Measurements from ENCODE around the gene ETV3. TPM values are rescaled to one million over a fixed set of nuclear protein-coding genes. Genes with fewer than 3 reads are reported as not detected.

The ETV3 gene
- total and polyA plus RNA-seq, 2 of the 4 experiments (the other 2 are of a cell fraction), result 6.4 to 14.7 TPM

DNA sequence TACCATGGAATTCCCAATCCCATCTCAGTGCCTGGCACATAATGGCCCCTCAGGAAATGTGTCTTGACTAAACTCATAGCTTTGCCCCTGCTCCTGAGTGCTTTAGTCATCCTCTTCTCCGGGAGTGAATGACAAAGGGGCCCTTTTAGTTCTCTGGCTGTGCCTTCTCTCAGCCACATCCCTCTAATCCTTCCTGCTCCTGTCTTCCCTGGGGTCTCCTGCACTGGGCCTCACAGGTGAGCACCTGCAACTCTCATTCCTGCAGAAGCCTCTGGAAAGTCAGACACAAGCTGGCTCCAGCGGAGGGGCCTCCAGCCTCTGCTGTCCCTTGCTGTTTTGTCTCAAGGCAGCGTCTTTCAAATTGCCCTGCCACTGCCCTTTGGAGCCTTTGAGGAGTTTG, 24.6 kb downstream of the ETV3 start:
- DNase-seq (no peak), ATAC-seq (ENCODE audit: low read depth) (no peak)
- H3K4me2 ChIP-seq (ENCODE audit: low read depth, low read length), result no peak overlapping the region
- H3K79me1 ChIP-seq (ENCODE audit: low read depth in 1 of 2, low read length in 2 of 2), result no peaks in the 10 kb centered on the region
- 0 out of 2 replicates have a peak, but pooled peaks cover 3% of the 10 kb centered on the region for H3K9me1 ChIP-seq (ENCODE audit: insufficient read depth, low read length)
- H3K4me3 ChIP-seq (ENCODE audit: insufficient read depth, low read depth, low read length), result no peak overlapping the region
- TF ChIP-seq MXI1 (IDR thresholded peaks at IDR 0.05; ENCODE audit: borderline replicate concordance, low read depth, low read length), result no peak
- TF ChIP-seq, protein P1, sequence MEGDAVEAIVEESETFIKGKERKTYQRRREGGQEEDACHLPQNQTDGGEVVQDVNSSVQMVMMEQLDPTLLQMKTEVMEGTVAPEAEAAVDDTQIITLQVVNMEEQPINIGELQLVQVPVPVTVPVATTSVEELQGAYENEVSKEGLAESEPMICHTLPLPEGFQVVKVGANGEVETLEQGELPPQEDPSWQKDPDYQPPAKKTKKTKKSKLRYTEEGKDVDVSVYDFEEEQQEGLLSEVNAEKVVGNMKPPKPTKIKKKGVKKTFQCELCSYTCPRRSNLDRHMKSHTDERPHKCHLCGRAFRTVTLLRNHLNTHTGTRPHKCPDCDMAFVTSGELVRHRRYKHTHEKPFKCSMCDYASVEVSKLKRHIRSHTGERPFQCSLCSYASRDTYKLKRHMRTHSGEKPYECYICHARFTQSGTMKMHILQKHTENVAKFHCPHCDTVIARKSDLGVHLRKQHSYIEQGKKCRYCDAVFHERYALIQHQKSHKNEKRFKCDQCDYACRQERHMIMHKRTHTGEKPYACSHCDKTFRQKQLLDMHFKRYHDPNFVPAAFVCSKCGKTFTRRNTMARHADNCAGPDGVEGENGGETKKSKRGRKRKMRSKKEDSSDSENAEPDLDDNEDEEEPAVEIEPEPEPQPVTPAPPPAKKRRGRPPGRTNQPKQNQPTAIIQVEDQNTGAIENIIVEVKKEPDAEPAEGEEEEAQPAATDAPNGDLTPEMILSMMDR (conservative IDR thresholded peaks at IDR 0.05; ENCODE audit: low read depth, low read length), result no peak
- TF ChIP-seq, protein P2, sequence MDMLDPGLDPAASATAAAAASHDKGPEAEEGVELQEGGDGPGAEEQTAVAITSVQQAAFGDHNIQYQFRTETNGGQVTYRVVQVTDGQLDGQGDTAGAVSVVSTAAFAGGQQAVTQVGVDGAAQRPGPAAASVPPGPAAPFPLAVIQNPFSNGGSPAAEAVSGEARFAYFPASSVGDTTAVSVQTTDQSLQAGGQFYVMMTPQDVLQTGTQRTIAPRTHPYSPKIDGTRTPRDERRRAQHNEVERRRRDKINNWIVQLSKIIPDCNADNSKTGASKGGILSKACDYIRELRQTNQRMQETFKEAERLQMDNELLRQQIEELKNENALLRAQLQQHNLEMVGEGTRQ (IDR thresholded peaks at IDR 0.05; ENCODE audit: low read depth, low read length), result no peak
- TF ChIP-seq BHLHE40 (IDR thresholded peaks at IDR 0.05; ENCODE audit: low read depth, low read length), result no peak
- TF ChIP-seq RCOR1 (IDR thresholded peaks at IDR 0.05; ENCODE audit: insufficient replicate concordance, low read length), result no peak
- TF ChIP-seq, protein P3, sequence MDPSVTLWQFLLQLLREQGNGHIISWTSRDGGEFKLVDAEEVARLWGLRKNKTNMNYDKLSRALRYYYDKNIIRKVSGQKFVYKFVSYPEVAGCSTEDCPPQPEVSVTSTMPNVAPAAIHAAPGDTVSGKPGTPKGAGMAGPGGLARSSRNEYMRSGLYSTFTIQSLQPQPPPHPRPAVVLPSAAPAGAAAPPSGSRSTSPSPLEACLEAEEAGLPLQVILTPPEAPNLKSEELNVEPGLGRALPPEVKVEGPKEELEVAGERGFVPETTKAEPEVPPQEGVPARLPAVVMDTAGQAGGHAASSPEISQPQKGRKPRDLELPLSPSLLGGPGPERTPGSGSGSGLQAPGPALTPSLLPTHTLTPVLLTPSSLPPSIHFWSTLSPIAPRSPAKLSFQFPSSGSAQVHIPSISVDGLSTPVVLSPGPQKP (IDR thresholded peaks at IDR 0.05; ENCODE audit: borderline replicate concordance, low read depth, low read length), result no peak
- TF ChIP-seq CEBPB (IDR thresholded peaks at IDR 0.05; ENCODE audit: low read depth, low read length), result no peak
- no peak for TF ChIP-seq MAFK (IDR thresholded peaks at IDR 0.05; ENCODE audit: low read depth, low read length)
- no peak for TF ChIP-seq SMC3 (IDR thresholded peaks at IDR 0.05; ENCODE audit: low read depth, low read length)
- TF ChIP-seq POLR2A (IDR thresholded peaks at IDR 0.05; ENCODE audit: low read depth, low read length), result no peak
- no peak for TF ChIP-seq MAZ (IDR thresholded peaks at IDR 0.05; ENCODE audit: borderline replicate concordance, low read depth, low read length)
- no peak for TF ChIP-seq NFE2L2 (IDR thresholded peaks at IDR 0.05; ENCODE audit: low read depth, low read length)
- no peak for TF ChIP-seq FOS (IDR thresholded peaks at IDR 0.05; ENCODE audit: low read depth, low read length)
- no peak for TF ChIP-seq RFX5 (IDR thresholded peaks at IDR 0.05; ENCODE audit: low read depth, low read length)
- peaks cover 16% of the 10 kb centered on the region for H3K27me3 ChIP-seq (ENCODE audit: control insufficient read depth, insufficient read depth, low read length)
- H3K4me1 ChIP-seq (ENCODE audit: control insufficient read depth, insufficient read depth, low read length), result no peaks in the 10 kb centered on the region
- ChIA-PET POLR2A (ENCODE audit: unreplicated experiment) (no interaction called here), CTCF (no interaction called here)
- no peak overlapping the region for H3K27ac ChIP-seq (ENCODE audit: insufficient read depth, low read length)
- dilution Hi-C loops (cut with HindIII; ENCODE audit: low sequenced_read_pairs, unreplicated experiment), result no loop called here
- H3K23ac ChIP-seq (ENCODE audit: low read depth, low read length), result no peak overlapping the region
- no peak overlapping the region for H3K14ac ChIP-seq (replicated peaks; ENCODE audit: low read depth, low read length)
- H2BK15ac ChIP-seq (ENCODE audit: low read depth, low read length), result no peak overlapping the region
- H4K5ac ChIP-seq (ENCODE audit: low read depth, low read length), result no peak overlapping the region
- H3K36me3 ChIP-seq (ENCODE audit: control insufficient read depth, insufficient read depth, low read length), result no peaks in the 10 kb centered on the region
- BruUV-seq (replicated peaks), result no TSS peak
- no peak overlapping the region for H2AFZ ChIP-seq (replicated peaks; ENCODE audit: low read length, poor library complexity)
- H4K8ac ChIP-seq (ENCODE audit: low read depth in 2 of 2, low read length in 2 of 2), result no peak overlapping the region
- no peak overlapping the region for H2BK20ac ChIP-seq (ENCODE audit: low read depth, low read length)
- no peak overlapping the region for H4K91ac ChIP-seq (ENCODE audit: insufficient read depth, low read depth, low read length)
- no peaks in the 10 kb centered on the region for H4K20me1 ChIP-seq (ENCODE audit: insufficient read depth, low read length)
- in situ Hi-C loops (cut with MboI; ENCODE audit: low sequenced_read_pairs), result no loop called here
- no peak overlapping the region for H2AK9ac ChIP-seq (replicated peaks; ENCODE audit: low read depth, low read length, poor library complexity)
- H3K56ac ChIP-seq (ENCODE audit: extremely low read depth, insufficient read depth, low read length), result no peak overlapping the region
- no peak overlapping the region for H3K18ac ChIP-seq (ENCODE audit: low read depth, low read length)
- no peak overlapping the region for H2AK5ac ChIP-seq (ENCODE audit: low read depth, low read length)
- intact Hi-C loops (cut with micrococcal nuclease), result no loop called here
- H3K4ac ChIP-seq (ENCODE audit: low read depth, low read length), result no peak overlapping the region
- no peaks in the 10 kb centered on the region for H3K9me3 ChIP-seq (ENCODE audit: control insufficient read depth, insufficient read depth, low read length)
- no CpG with 5 or more reads among the region's 3 CpGs for WGBS, 2 experiments (ENCODE audit: extremely low coverage in 2 of 2, insufficient read length in 1 of 2)
- H2BK120ac ChIP-seq (ENCODE audit: low read depth, low read length), result no peak overlapping the region
- no peak overlapping the region for H2BK5ac ChIP-seq (ENCODE audit: low read depth, low read length, poor library complexity, severe bottlenecking)
- no peak overlapping the region for H3K9ac ChIP-seq (ENCODE audit: low read depth, low read length)
